GM13976 (cell line): Measurements from ENCODE around the gene LRRC36.

Experiments
- DNase-seq: peaks from one replicate; pipeline ENCODE4 v3.0.0; 2012; ENCODE audit warnings: low spot score
- in situ Hi-C: fragments of 300-500 bp; cut with MboI; formaldehyde crosslinking; loops from one replicate; pipeline ENCODE4 v1.12.0; 2022; ENCODE audit warnings: low sequenced_read_pairs, mixed read lengths, inconsistent platforms; ENCODE audit not compliant: unreplicated experiment
- TF ChIP-seq, protein P1 (sequence below): IDR thresholded peaks from 2 replicates; pipeline ENCODE4 v1.5.1; 2012; ENCODE audit warnings: borderline replicate concordance, mild to moderate bottlenecking; ENCODE audit not compliant: insufficient read depth; ENCODE audit errors: extremely low read depth, missing control alignments, control extremely low read depth

The LRRC36 gene

DNA sequence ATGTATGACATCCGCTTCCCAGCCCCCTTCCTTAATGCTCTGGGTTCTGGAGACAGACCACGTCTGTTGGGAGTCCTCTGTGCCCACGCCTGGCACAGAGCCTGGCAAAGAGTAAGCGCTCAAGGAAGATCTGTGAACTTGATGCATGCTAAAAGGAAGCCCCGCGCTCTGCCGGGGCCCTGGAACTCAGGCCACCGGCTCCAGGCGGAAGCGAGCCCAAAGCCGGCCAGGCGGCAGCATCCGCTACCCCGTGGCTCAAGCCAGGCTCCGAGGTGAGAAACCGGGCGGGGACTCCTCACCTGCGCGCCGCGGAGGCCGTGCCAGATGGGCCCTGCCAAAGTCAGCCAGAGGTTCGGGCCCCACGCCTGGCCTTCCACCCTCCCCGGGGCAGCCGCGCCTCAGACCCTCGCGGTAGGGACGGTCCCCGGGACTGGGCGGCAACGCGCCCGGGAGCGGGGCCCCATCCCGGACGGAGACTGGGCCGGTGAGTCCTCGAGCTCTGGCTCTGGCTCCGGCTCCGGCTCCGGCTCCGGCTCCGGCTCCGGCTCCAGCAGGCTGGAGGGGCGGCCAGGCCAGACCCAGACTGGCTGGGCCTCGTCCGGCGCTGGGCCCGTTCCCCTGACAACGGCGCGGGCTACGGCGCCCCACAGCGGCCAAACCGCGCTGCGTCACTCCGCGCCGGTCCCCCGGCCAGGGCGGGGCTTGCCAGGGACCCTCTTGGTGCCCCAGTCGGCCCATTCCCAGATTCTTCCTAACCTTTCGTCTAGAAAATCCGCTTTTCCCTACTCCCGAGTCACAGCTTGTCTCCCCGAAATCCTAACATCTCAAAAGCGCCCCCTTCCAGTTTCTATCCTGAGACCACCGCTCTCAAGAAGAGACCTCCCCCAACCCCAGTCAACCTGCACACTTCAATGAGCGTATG is 89.5 kb downstream of the LRRC36 start, which contains the start of gene ZDHHC1:
Gene ZDHHC1, minus strand, starts transcription at position 606 of the 922 bp plus-strand sequence. CDS start 8,702 bp downstream, outside the sequence.
- in situ Hi-C loops, result loop anchor here (25.0 kb wide), 2 partner anchors 154 to 454 kb away; partner anchors contain the start of gene CES3

DNA sequence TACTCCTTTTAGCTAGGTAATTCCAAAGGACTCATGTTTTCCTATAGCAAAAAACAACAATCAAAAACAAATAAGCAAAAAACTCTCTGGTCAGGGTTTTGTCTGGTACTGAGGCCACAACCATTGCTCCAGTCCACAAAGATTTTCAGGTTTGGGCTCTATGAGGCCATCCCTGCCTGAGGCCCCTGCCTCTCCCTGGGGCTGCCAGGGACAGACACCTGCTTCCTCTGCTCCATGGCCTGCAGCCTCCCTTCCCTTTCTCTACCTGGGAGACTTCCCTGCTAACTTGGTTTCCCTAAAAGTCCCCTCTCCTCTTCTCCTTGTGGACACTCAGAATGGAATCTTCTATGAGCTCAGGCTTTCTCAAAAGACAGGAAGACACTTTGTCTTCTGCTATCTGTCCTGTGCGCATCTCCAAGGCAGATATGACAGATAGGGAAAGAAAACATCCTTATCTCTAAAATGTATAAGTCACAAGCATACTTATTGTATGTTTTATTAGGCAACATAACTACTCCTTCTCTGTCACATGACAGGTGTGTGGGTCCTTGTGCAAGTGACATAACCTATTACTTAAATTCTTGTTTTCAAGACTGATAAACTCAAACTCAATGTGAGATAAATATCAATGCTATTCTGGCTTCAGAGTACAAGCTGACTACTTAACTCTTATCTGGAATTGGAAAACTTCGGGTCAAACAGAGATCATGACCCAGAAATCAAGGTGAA is 90.9 kb downstream of the LRRC36 start:
- no peak for DNase-seq
- TF ChIP-seq, protein P1, sequence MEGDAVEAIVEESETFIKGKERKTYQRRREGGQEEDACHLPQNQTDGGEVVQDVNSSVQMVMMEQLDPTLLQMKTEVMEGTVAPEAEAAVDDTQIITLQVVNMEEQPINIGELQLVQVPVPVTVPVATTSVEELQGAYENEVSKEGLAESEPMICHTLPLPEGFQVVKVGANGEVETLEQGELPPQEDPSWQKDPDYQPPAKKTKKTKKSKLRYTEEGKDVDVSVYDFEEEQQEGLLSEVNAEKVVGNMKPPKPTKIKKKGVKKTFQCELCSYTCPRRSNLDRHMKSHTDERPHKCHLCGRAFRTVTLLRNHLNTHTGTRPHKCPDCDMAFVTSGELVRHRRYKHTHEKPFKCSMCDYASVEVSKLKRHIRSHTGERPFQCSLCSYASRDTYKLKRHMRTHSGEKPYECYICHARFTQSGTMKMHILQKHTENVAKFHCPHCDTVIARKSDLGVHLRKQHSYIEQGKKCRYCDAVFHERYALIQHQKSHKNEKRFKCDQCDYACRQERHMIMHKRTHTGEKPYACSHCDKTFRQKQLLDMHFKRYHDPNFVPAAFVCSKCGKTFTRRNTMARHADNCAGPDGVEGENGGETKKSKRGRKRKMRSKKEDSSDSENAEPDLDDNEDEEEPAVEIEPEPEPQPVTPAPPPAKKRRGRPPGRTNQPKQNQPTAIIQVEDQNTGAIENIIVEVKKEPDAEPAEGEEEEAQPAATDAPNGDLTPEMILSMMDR, result no peak
- in situ Hi-C loops, result loop anchor here (25.0 kb wide), 2 partner anchors 155 to 455 kb away; partner anchors contain the start of gene CES3

More for the DNA sequence above, 89.5 kb downstream of the LRRC36 start, which contains the start of gene ZDHHC1:
- peak; percentile 91 for DNase-seq
- TF ChIP-seq, protein P1, result peak; percentile 76

DNA sequence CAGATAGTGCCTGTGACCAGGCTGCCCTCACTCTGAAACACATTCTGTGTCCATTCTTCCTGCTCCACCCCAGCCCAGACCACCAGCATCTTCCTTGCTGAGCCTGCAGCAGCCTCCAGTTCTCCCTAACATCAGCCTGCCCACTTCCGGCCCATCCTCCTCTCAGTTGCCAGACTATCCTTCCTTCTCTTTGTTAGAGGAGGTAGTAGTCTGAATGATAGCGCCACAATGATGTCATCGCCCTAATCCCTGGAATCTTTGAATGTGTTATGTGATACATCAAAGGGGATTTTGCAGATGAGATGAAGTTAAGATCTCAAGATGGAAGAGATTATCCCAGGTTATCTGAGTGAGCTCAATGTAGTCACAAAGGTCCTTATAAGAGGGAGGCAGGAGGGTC is 92.9 kb downstream of the LRRC36 start:
- in situ Hi-C loops, result loop anchor here (25.0 kb wide), 2 partner anchors 157 to 457 kb away; partner anchors contain the start of gene CES3
- no peak for DNase-seq
- TF ChIP-seq, protein P1, result no peak

DNA sequence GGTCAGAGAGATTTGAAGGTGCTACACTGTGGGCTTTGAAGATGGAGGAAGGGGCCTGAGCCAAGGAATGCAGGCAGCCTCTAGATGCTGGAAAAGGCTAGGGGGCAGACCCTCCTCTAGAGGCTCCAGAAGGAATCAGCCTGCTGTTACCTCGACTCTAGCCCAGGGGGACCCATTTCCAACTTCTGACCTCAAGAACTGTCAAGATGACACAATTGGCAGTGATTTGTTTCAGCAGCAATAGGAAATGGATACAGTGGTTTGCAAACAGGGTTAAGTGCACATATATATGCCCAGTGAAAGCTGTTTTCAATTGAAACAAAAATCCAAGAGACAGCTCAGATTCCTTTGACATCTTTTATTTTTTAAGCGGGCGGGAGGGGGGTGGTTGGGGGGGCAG is 93.3 kb downstream of the LRRC36 start:
- TF ChIP-seq, protein P1, result no peak
- DNase-seq, result no peak
- in situ Hi-C loops, result loop anchor here (25.0 kb wide), 2 partner anchors 158 to 458 kb away; partner anchors contain the start of gene CES3

DNA sequence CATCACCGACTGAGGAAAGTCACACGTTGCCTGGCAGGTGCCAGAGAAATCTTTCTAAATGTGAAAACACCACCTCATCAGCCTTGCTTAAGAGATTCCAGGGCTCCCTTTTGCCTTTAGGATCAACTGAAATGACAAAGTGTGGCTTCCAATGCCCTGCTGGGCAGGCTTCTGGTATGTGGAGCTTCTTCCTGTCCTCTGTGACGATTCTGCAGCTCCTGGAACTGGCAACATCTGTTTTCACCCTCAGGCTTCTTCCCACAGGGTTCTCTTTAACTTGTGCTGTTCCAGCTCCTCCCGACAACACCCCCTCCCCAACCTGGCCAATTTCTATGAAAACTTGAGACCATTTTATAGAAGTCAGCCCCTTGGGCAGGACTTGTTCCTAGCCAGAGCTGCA is 94.4 kb downstream of the LRRC36 start:
- no peak for DNase-seq
- in situ Hi-C loops, result loop anchor here (25.0 kb wide), 2 partner anchors 159 to 459 kb away; partner anchors contain the start of gene CES3
- TF ChIP-seq, protein P1, result no peak

DNA sequence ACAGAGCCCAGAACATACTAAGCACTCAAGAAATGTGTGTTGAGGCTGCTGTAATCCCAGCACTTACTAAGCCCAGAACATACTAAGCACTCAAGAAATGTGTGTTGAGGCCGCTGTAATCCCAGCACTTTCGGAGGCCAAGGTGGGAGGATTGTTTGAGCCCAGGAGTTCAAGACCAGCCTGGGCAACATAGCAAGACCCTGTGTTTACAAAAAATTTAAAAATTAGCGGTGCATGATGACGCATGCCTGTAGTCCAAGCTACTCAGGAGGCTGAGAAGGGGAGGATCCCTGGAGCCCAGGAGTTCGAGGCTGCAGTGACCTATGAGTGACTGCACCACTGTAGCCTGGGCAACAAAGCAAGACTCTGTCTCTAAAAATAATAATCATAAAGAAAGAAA is 96.4 kb downstream of the LRRC36 start:
- in situ Hi-C loops, result loop anchor here (25.0 kb wide), 2 partner anchors 161 to 461 kb away; partner anchors contain the start of gene CES3
- TF ChIP-seq, protein P1, result no peak
- no peak for DNase-seq
